SU-DHL-6 (cell line): ENCODE results near the gene GREB1L.
"Not testable (repeated sequence)": the region's sequence is repeated elsewhere in the genome, so short reads cannot be mapped to it uniquely, and the experiment has no call there.

Source experiments
- H2AFZ ChIP-seq: fragments of 200-600 bp; sonication (generic); 2 replicates; pipeline ENCODE4 v1.6.1; 2014; ENCODE audit warnings: low read depth, mild to moderate bottlenecking, moderate library complexity, mixed read lengths, antibody characterized with exemption, low read length; ENCODE audit not compliant: severe bottlenecking
- H3F3A ChIP-seq: fragments of 200-600 bp; shearing (Covaris generic); 2 replicates; pipeline ENCODE4 v1.6.0; 2016; ENCODE audit warnings: antibody characterized with exemption, mild to moderate bottlenecking; ENCODE audit not compliant: insufficient read depth
- H3K27ac ChIP-seq: fragments of 200-600 bp; sonication (generic); 2 replicates; pipeline ENCODE4 v1.5.1; 2016; ENCODE audit warnings: low read depth, mild to moderate bottlenecking, low read length, moderate library complexity, mixed read lengths
- H3K27me3 ChIP-seq: fragments of 200-600 bp; sonication (generic), shearing (Covaris generic); 2 replicates; pipeline ENCODE4 v1.6.0; 2014; ENCODE audit warnings: mild to moderate bottlenecking, low read length
- H3K36me3 ChIP-seq: fragments of 200-600 bp; sonication (generic); 2 replicates; pipeline ENCODE4 v1.6.1; 2014; ENCODE audit warnings: mild to moderate bottlenecking, low read length, mixed read lengths
- H3K4me2 ChIP-seq: fragments of 300-600, 200-600 bp; shearing (Covaris generic), sonication (generic); 2 replicates; pipeline ENCODE4 v1.6.0; 2014; ENCODE audit warnings: low read length, low read depth, mild to moderate bottlenecking; ENCODE audit not compliant: poor library complexity, severe bottlenecking
- H3K4me3 ChIP-seq: fragments of 200-600 bp; sonication (generic); 2 replicates; pipeline ENCODE4 v1.5.1; 2014; ENCODE audit warnings: antibody characterized with exemption, low read length, mild to moderate bottlenecking, mixed read lengths; ENCODE audit not compliant: insufficient read depth, poor library complexity, severe bottlenecking
- H3K79me2 ChIP-seq: fragments of 200-600 bp; sonication (generic); 2 replicates; pipeline ENCODE4 v1.6.1; 2014; ENCODE audit warnings: mild to moderate bottlenecking, low read length, moderate library complexity; ENCODE audit not compliant: insufficient read depth
- H3K9ac ChIP-seq: fragments of 200-600 bp; sonication (generic); 2 replicates; pipeline ENCODE4 v1.7.0; 2014; ENCODE audit warnings: mild to moderate bottlenecking, low read length
- H3K9me2 ChIP-seq: fragments of 200-600 bp; sonication (generic); replicated peaks from 2 replicates; pipeline ENCODE4 v1.6.1; 2014; ENCODE audit warnings: low read length; ENCODE audit not compliant: insufficient read depth
- H3K9me3 ChIP-seq: fragments of 200-600 bp; sonication (generic); 2 replicates; pipeline ENCODE4 v1.6.1; 2014; ENCODE audit warnings: low read length, mixed read lengths; ENCODE audit not compliant: insufficient read depth
- H4K20me1 ChIP-seq: fragments of 200-600 bp; sonication (generic); 2 replicates; pipeline ENCODE4 v1.6.1; 2014; ENCODE audit warnings: low read depth, mild to moderate bottlenecking, antibody characterized with exemption, low read length, moderate library complexity, mixed read lengths
- EZH2phosphoT487 ChIP-seq: fragments of 200-600 bp; sonication (generic), shearing (Covaris generic); conservative IDR thresholded peaks from 2 replicates; pipeline ENCODE4 v1.6.1; 2018; ENCODE audit warnings: mild to moderate bottlenecking, antibody characterized with exemption, low read length, moderate library complexity, mixed read lengths
- TF ChIP-seq, protein P1 (sequence below): fragments of 200-600 bp; sonication (generic); IDR thresholded peaks from one replicate; pipeline ENCODE4 v1.5.1; 2017; ENCODE audit warnings: antibody characterized with exemption, mild to moderate bottlenecking, low read length, moderate library complexity; ENCODE audit not compliant: insufficient read depth, poor library complexity, severe bottlenecking

GREB1L gene

DNA sequence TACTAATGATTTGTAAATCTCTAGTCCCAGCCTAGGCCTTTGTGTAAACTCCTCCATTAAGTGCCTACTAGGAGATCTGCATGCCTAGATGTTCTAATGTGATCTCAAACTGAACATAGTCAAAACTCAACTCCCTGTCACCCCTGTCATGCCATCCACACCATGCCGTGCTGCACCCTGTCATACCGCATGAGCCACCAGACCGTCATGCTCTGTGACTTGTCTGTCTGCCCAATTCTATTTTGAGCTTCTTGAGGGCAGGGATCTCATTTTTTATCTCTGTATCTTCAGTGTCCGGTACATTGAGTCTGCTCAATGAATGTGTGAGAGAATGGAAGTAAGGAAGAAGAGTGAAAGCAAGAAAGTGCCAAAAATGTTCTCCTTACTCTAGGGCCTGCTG, 35.5 kb downstream of the GREB1L start:
- no peak overlapping the region for H2AFZ ChIP-seq

GRCh38 chr18:21278218-21278617, 36.2 kb downstream of the GREB1L start:
- H3K4me3 ChIP-seq, H3K4me2 ChIP-seq, H3K9me2 ChIP-seq, H3K36me3 ChIP-seq, H3K9me3 ChIP-seq, H3K27ac ChIP-seq, H3K79me2 ChIP-seq, H3K27me3 ChIP-seq, H3F3A ChIP-seq, H3K9ac ChIP-seq, H4K20me1 ChIP-seq, H2AFZ ChIP-seq: not testable (repeated sequence)

More for the DNA sequence above, 35.5 kb downstream of the GREB1L start:
- Histone ChIP-seq H3K4me3 (no peak overlapping the region), H3K27me3 (no peaks in the 10 kb centered on the region), H3K36me3 (no peaks in the 10 kb centered on the region), H3K9ac (no peak overlapping the region), H3K4me2 (no peak overlapping the region), H3F3A (no peaks in the 10 kb centered on the region), H3K9me3 (no peaks in the 10 kb centered on the region), H4K20me1 (no peaks in the 10 kb centered on the region), H3K9me2 (no peaks in the 10 kb centered on the region), H3K79me2 (no peaks in the 10 kb centered on the region), H3K27ac (no peak overlapping the region)
- TF ChIP-seq, protein P1, sequence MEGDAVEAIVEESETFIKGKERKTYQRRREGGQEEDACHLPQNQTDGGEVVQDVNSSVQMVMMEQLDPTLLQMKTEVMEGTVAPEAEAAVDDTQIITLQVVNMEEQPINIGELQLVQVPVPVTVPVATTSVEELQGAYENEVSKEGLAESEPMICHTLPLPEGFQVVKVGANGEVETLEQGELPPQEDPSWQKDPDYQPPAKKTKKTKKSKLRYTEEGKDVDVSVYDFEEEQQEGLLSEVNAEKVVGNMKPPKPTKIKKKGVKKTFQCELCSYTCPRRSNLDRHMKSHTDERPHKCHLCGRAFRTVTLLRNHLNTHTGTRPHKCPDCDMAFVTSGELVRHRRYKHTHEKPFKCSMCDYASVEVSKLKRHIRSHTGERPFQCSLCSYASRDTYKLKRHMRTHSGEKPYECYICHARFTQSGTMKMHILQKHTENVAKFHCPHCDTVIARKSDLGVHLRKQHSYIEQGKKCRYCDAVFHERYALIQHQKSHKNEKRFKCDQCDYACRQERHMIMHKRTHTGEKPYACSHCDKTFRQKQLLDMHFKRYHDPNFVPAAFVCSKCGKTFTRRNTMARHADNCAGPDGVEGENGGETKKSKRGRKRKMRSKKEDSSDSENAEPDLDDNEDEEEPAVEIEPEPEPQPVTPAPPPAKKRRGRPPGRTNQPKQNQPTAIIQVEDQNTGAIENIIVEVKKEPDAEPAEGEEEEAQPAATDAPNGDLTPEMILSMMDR, result no peak
- no peak for TF ChIP-seq EZH2phosphoT487

GRCh38 chr18:21281603-21282002, 39.6 kb downstream of the GREB1L start:
- Histone ChIP-seq H3K4me2 (no peak overlapping the region), H4K20me1 (no peaks in the 10 kb centered on the region), H3K27me3 (no peaks in the 10 kb centered on the region), H3F3A (no peaks in the 10 kb centered on the region), H3K4me3 (no peak overlapping the region), H3K27ac (no peak overlapping the region), H3K9me3 (no peaks in the 10 kb centered on the region), H3K9ac (no peak overlapping the region), H3K79me2 (no peaks in the 10 kb centered on the region), H2AFZ (no peak overlapping the region), H3K9me2 (no peaks in the 10 kb centered on the region), H3K36me3 (no peaks in the 10 kb centered on the region)
- no peak for TF ChIP-seq EZH2phosphoT487
- TF ChIP-seq, protein P1, result no peak

DNA sequence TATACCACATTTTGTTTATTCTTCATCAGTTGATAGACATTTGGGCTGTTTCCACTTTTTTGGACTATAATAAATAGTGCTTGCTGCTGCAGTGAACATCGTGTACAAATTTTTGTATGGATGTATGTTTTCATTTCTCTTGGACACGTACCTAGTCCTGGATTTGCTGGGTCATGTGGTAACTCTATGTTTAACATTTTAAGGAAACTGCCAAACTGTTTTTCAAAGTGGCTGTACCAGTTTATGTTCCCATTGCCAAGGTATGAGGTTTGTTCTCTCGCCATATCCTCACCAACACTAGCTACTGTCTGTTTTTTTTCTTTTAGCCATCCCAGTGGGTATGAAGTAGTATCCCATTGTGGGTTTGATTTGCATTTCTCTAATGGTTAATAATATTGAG, 42.5 kb downstream of the GREB1L start:
- Histone ChIP-seq H3K9me3 (no peaks in the 10 kb centered on the region), H4K20me1 (no peaks in the 10 kb centered on the region), H3K4me3 (no peak overlapping the region), H3F3A (no peaks in the 10 kb centered on the region), H3K27me3 (no peaks in the 10 kb centered on the region), H3K4me2 (no peak overlapping the region), H3K27ac (no peak overlapping the region), H2AFZ (no peak overlapping the region), H3K9me2 (no peaks in the 10 kb centered on the region), H3K36me3 (no peaks in the 10 kb centered on the region), H3K9ac (no peak overlapping the region), H3K79me2 (no peaks in the 10 kb centered on the region)
- no peak for TF ChIP-seq EZH2phosphoT487
